GM12874 (cell line): Measurements from ENCODE around the gene C1QTNF7.

ENCODE experiments used
- CTCF ChIP-seq: IDR thresholded peaks from 2 replicates; pipeline ENCODE4 v1.5.1; 2011; ENCODE audit warnings: low read depth, mild to moderate bottlenecking, control low read depth, low read length, moderate library complexity; ENCODE audit not compliant: insufficient read depth

C1QTNF7 gene

DNA sequence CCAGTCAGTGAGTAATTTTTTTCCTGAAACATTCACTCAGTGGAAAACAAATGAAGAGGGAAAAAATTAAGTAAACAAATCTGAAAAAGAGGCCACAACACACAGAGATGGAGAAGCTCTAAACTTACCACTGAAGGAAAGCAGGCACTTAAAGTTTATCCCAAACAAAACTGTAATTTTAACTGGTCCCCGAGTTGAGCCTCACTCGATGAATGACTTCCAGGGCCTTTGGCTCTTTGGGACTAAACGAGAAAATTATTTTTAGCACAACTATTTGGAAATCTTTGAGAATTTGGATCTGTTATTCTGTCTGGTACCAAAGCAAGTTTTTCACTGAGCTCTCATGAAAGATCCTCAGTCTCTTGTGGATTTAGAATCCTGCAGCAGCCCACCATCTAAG, at the start of gene C1QTNF7:
Gene C1QTNF7 (plus strand): TSS at position 333 of the 400 bp plus-strand sequence. CDS start 7,711 bp downstream, outside the sequence.
- TF ChIP-seq CTCF, result no peak

DNA sequence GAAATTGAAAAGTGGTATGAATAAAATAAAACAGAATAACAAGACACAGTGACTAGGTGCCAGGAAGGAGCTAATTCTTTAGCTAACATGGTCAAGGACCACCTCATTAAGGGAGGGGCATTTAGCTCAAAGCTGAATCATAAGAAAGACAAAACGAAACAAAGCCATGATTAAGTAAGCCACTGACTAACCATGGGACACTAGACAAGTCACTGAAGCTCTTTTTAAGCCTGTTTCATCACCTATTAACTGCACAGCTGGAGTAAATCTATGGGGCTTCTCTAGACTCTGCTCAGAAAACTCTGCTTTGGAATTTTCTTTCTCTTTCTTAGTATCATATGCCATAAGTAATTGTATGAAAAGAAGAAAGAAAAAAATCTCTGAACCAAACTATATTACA, 49.8 kb upstream of the C1QTNF7 start:
- no peak for TF ChIP-seq CTCF

- TF ChIP-seq CTCF, result no peak
Measured at GRCh38 chr4:15378493-15378892, 49.3 kb upstream of the C1QTNF7 start.

DNA sequence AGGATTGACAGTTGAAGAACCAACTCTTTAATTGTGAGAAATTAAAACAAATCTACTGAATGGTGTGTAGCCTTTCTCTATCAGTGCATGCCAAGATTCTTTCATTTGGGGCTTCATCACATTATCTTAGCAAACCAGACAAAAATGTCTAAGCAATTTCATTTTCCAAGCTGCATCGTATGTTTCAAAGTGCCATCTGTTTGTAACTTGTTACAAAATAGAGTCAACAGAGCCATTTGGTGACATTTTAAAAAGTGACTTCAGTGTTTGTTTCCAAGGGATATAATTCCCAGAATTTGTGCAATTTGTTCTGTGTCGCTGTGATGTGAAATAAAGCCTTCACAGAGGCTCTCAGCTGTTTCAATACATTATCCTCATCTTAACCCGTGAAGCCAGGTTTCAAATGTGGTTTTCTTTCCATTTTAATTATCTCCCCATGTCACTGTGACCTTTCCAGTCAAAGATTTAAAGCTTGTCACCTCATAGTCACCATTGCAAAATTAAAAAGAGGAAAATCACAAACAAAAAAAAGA, 46.0 kb upstream of the C1QTNF7 start:
- no peak for TF ChIP-seq CTCF

- TF ChIP-seq CTCF, result no peak
Measured at GRCh38 chr4:15382669-15383273, 45.1 kb upstream of the C1QTNF7 start.

DNA sequence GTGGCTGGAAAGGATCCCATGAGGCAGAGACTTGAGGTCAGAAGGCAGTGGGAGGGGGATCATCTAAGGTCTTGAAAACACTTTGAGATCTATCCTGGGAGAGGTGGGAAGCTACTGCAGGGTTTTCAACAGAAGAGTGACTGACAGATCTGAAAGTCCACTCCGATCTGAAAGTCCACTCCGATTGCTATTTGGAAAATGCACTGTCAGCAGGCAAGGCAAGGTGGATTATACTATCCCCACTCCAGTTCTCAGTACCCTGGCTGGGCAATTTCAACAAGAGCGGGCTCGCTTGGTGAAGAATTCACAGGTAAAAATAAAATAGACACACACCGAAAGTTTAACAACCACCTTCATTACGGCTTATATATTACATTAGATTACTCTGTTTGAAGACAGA, 42.3 kb upstream of the C1QTNF7 start:
- no peak for TF ChIP-seq CTCF

DNA sequence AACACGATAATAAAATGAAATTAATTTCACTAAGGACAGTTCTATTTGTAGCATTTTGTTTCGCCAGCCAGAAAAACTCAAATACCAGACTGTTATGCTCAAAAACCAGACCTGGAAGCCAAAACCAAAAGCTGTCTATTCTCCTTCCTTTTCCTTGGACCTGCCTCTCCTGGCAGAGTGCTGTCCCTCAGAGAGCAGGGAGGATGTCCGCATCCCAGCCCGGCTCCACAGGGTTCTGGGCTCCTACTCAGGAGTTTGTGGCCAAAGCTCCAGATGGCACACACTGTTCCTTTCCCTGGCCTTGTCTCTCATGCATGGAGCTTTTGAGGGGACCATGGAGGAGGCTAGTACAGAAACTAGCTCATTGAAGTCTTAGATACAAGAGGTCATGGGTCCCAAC, 41.9 kb upstream of the C1QTNF7 start:
- TF ChIP-seq CTCF, result no peak

DNA sequence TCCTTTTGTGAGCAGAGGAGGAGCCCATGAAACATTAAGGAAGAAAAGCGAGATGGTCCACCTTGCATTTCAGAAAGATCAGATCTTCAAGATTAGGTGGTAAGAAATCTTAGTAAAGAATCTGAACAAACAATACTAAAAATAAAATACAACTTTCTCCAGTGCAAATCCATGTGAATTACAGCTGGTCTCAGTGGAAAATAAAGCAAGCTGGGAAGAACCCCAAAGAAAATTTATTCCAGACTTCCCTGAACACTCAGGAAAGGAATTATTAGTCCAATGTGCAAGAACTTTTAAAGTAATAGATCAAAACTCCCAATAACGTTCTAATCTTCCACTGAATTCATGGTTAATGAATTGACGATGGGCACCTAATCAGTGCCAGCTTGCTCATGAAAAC, 37.3 kb upstream of the C1QTNF7 start:
- TF ChIP-seq CTCF, result no peak
